ENCODE results near the gene CTNNA2. TPM values are rescaled to one million over a fixed set of nuclear protein-coding genes. Genes with fewer than 3 reads are reported as not detected.

Gene CTNNA2
- polyA plus RNA-seq, 1 of the 3 experiments (the other 2 are of a cell fraction) = 0.30 TPM

GRCh38 chr2:80568011-80568410 is 1055.2 kb downstream of the CTNNA2 start:
- ChIA-PET CTCF (no interaction called here), POLR2A (no interaction called here)
- H3K4me2 ChIP-seq = no peak overlapping the region
- H2AFZ ChIP-seq (ENCODE audit: low read depth) = no peak overlapping the region
- no peaks in the 10 kb centered on the region for H3F3A ChIP-seq (replicated peaks; ENCODE audit: insufficient read depth)
- no peaks in the 10 kb centered on the region for H3K79me2 ChIP-seq (ENCODE audit: insufficient read depth)
- no peak overlapping the region for H3K9ac ChIP-seq
- H3K27me3 ChIP-seq (ENCODE audit: insufficient read depth) = no peaks in the 10 kb centered on the region
- no peak overlapping the region for H3K4me3 ChIP-seq (ENCODE audit: low read depth in 2 of 2, low read length in 1 of 2)
- no peaks in the 10 kb centered on the region for H3K9me3 ChIP-seq
- DNase-seq = no peak
- TF ChIP-seq, protein P1, sequence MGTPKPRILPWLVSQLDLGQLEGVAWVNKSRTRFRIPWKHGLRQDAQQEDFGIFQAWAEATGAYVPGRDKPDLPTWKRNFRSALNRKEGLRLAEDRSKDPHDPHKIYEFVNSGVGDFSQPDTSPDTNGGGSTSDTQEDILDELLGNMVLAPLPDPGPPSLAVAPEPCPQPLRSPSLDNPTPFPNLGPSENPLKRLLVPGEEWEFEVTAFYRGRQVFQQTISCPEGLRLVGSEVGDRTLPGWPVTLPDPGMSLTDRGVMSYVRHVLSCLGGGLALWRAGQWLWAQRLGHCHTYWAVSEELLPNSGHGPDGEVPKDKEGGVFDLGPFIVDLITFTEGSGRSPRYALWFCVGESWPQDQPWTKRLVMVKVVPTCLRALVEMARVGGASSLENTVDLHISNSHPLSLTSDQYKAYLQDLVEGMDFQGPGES (IDR thresholded peaks at IDR 0.05; ENCODE audit: low read depth, low read length) = no peak
- TF ChIP-seq TCF12 (IDR thresholded peaks at IDR 0.05) = no peak
- TF ChIP-seq ELF1 (IDR thresholded peaks at IDR 0.05) = no peak
- no peak for TF ChIP-seq PBX3 (IDR thresholded peaks at IDR 0.05)
- no peak for TF ChIP-seq FOSL2 (IDR thresholded peaks at IDR 0.05; ENCODE audit: borderline replicate concordance, low read depth)
- TF ChIP-seq RAD21 (IDR thresholded peaks at IDR 0.05; ENCODE audit: low read length) = no peak
- TF ChIP-seq CHD2 (IDR thresholded peaks at IDR 0.05; ENCODE audit: low read length, partially characterized antibody) = no peak
- no peak for TF ChIP-seq MXI1 (IDR thresholded peaks at IDR 0.05; ENCODE audit: low read depth, low read length)
- no peak for TF ChIP-seq YY1 (IDR thresholded peaks at IDR 0.05; ENCODE audit: low read depth)
- TF ChIP-seq FOXM1 (IDR thresholded peaks at IDR 0.05; ENCODE audit: low read depth) = no peak
- no peak for TF ChIP-seq NRF1 (IDR thresholded peaks at IDR 0.05; ENCODE audit: low read depth, low read length)
- TF ChIP-seq TEAD4 (IDR thresholded peaks at IDR 0.05; ENCODE audit: borderline replicate concordance, insufficient read depth) = no peak
- TF ChIP-seq REST (IDR thresholded peaks at IDR 0.05; ENCODE audit: low read depth, low read length) = no peak
- no peak for TF ChIP-seq USF2 (IDR thresholded peaks at IDR 0.05; ENCODE audit: borderline replicate concordance, low read depth, low read length)
- no peak for TF ChIP-seq EP300 (IDR thresholded peaks at IDR 0.05; ENCODE audit: borderline replicate concordance in 1 of 2, low read depth in 1 of 2, low read length in 1 of 2)
- TF ChIP-seq MEF2A (IDR thresholded peaks at IDR 0.05; ENCODE audit: borderline replicate concordance, low read depth) = no peak
- TF ChIP-seq EZH2phosphoT487 (IDR thresholded peaks at IDR 0.05; ENCODE audit: borderline replicate concordance, low read depth) = no peak
- TF ChIP-seq, protein P2, sequence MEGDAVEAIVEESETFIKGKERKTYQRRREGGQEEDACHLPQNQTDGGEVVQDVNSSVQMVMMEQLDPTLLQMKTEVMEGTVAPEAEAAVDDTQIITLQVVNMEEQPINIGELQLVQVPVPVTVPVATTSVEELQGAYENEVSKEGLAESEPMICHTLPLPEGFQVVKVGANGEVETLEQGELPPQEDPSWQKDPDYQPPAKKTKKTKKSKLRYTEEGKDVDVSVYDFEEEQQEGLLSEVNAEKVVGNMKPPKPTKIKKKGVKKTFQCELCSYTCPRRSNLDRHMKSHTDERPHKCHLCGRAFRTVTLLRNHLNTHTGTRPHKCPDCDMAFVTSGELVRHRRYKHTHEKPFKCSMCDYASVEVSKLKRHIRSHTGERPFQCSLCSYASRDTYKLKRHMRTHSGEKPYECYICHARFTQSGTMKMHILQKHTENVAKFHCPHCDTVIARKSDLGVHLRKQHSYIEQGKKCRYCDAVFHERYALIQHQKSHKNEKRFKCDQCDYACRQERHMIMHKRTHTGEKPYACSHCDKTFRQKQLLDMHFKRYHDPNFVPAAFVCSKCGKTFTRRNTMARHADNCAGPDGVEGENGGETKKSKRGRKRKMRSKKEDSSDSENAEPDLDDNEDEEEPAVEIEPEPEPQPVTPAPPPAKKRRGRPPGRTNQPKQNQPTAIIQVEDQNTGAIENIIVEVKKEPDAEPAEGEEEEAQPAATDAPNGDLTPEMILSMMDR (IDR thresholded peaks at IDR 0.05) = no peak
- no peak for TF ChIP-seq JUND (IDR thresholded peaks at IDR 0.05)
- no peaks in the 10 kb centered on the region for H4K20me1 ChIP-seq (ENCODE audit: insufficient read depth)
- H3K9me2 ChIP-seq = no peaks in the 10 kb centered on the region
- H3K27ac ChIP-seq (ENCODE audit: low read depth in 2 of 2, low read length in 1 of 2) = no peak overlapping the region
- 33% methylated on average over 3 of the region's 3 CpGs for WGBS (ENCODE audit: low lambda C conversion rate)
- H3K36me3 ChIP-seq (replicated peaks in 1 of 2; ENCODE audit: control insufficient read depth in 1 of 2, insufficient read depth in 2 of 2, low read length in 1 of 2) = no peaks in the 10 kb centered on the region
- no peaks in the 10 kb centered on the region for H3K4me1 ChIP-seq (ENCODE audit: control insufficient read depth in 1 of 2, insufficient read depth in 2 of 2, low read depth in 1 of 2, low read length in 1 of 2)

All from SK-N-SH (cell line).